PC-9 (cell line): ENCODE results near the gene STRN3.

Experiments
- CTCF ChIP-seq: fragments of 200-600 bp; sonication (generic); conservative IDR thresholded peaks from 2 replicates; pipeline ENCODE4 v1.6.1; 2017; ENCODE audit warnings: mixed run types, antibody characterized with exemption, mild to moderate bottlenecking, moderate library complexity
- EZH2 ChIP-seq: fragments of 200-600 bp; sonication (generic); IDR thresholded peaks from 2 replicates; pipeline ENCODE4 v1.8.0; 2017; ENCODE audit warnings: antibody characterized with exemption, low read depth

- TF ChIP-seq CTCF (no peak), EZH2 (no peak)
Measured at GRCh38 chr14:30888480-30889243, 137.5 kb downstream of the STRN3 start.
